NCI-H748 (cell line): ENCODE measurements around the gene CHRNA9.
A peak's percentile ranks its signal among the peaks of the same experiment; 100 is the strongest.
"Not testable (repeated sequence)": the region's sequence is repeated elsewhere in the genome, so short reads cannot be mapped to it uniquely, and the experiment has no call there.

Experiments used
- DNase-seq: peaks from one replicate; lab custom pipeline; 2025; ENCODE audit not compliant: unreplicated experiment; lab: John Stamatoyannopoulos, UW

The CHRNA9 gene, protein sequence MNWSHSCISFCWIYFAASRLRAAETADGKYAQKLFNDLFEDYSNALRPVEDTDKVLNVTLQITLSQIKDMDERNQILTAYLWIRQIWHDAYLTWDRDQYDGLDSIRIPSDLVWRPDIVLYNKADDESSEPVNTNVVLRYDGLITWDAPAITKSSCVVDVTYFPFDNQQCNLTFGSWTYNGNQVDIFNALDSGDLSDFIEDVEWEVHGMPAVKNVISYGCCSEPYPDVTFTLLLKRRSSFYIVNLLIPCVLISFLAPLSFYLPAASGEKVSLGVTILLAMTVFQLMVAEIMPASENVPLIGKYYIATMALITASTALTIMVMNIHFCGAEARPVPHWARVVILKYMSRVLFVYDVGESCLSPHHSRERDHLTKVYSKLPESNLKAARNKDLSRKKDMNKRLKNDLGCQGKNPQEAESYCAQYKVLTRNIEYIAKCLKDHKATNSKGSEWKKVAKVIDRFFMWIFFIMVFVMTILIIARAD

GRCh38 chr4:40334591-40335524 lies at the start of gene CHRNA9:
Gene CHRNA9 (plus strand): TSS chr4:40335333. CDS start chr4:40335468, 135 bp downstream.
- peak; percentile 12 for DNase-seq

GRCh38 chr4:40285692-40286091 lies 49.4 kb upstream of the CHRNA9 start:
- no peak for DNase-seq

DNA sequence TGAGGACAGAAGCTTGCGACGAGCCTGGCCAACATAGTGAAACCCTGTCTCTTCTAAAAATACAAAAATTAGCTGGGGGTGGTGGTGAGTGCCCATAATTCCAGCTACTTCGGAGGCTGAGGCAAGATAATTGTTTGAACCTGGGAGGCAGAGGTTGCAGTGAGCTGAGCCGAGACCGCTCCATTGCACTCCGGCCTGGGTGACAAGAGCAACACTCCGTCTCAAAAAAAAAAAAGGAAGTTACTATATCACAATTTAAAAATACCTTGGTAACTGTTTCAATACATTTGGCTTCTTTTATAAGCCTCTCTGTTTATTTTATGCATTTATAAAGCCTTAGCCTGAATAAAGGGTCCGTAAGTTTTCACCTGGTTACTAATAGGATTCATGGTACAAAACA lies 46.6 kb upstream of the CHRNA9 start:
- DNase-seq = no peak

- DNase-seq = no peak
Observed at GRCh38 chr4:40289366-40290188, 45.6 kb upstream of the CHRNA9 start.

- not testable (repeated sequence) for DNase-seq
Observed at GRCh38 chr4:40290611-40291186, 44.4 kb upstream of the CHRNA9 start.

DNA sequence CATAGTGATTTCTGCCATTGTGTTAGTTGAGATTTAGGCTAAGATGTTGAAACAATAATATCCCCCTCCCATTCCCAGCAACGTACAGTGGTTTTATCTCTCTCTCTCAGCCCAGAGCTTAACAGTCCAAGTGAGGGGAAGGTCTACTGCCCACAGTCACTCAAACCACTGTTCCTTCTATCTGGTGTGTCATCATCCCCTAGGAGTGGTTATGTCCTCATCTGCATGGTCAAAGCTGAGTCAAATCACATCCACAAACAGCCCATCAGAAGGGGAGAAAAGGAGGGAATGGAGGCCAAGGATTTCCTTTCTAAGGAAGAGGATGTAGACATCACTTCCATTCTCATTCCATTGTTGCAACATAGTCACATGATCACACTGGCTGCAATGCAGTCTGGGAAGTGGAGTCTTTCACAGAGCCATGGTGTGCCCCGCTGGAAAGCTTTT lies 42.8 kb upstream of the CHRNA9 start:
- no peak for DNase-seq

GRCh38 chr4:40294339-40294738 lies 40.8 kb upstream of the CHRNA9 start:
- no peak for DNase-seq

- DNase-seq = not testable (repeated sequence)
Observed at GRCh38 chr4:40295030-40295429, 40.1 kb upstream of the CHRNA9 start.

DNA sequence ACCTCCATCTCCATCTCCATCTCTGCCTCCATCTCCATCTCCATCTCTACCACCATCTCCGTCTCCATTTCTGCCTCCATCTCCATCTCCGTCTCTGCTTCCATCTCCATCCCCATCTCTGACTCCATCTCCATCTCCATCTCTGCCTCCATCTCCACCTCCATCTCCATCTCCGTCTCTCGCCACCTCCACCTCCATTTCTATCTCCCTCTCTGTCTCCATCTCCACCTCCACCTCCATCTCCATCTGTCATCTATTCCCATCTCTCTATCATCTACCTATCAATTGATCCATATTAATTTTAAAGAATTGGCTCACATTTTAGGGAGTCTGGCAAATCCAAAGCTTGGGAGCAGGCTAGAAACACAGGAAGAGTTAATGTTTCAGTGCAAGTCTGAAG lies 39.6 kb upstream of the CHRNA9 start:
- no peak for DNase-seq

- DNase-seq = no peak
Observed at GRCh38 chr4:40299126-40299525, 36.0 kb upstream of the CHRNA9 start.

DNA sequence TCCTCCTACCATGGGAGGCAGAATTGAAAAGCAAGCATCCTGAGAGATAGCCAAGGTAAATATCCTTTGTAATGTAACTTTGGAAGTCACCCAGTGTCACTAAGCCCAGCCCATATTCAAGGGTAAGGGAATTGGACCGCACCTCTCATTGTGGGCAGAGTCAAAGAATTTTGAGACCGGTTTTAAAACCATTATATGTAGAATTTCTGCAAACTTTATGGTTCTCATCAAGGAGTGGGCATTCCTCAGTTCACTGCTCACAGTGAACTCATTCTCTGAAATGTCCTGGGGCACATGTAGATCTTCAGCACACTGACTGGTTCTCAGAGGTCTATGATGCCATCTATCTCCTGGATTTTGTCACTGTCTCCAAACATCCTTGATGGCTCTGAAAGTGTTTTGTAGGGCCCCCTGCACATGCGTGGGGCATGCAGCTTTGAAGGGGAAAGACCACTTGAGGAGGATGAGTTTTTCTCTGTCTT lies 35.3 kb upstream of the CHRNA9 start:
- no peak for DNase-seq

DNA sequence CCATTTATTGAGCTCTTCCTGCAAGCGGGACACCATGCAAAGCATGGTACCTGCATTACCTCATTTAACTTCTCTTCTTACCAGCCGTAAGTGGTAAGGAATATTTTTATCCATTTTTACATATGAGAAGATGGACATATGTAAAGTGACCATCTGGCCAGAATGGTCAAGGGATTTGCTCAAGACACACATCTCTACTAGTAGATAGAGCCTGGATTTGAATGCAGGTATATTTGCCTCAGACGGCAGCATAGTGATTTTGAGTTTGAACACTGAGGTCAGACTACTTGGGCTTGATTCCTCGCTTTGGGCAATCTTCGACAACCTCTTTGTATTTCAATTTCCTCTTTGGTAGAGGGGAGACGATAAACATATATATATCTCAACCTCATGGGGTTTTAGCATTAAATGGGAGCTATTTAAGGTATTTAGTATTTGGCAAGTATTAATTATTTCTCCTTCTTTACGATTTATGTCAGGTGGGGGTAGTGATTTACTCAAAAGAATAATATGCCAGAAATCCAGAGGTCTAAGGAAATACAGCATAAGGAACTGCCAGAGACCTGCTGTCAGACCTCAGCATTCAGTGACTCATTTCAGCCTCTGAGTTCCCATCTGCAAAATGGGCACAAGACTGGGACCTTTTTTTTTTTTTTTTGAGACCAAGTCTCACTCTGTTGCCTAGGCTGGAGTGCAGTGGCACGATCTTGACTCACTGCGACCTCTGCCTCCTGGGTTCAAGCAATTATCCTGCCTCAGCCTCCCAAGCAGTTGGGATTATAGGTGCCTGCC lies 34.6 kb upstream of the CHRNA9 start:
- DNase-seq = no peak

GRCh38 chr4:40301603-40302002 lies 33.5 kb upstream of the CHRNA9 start:
- DNase-seq = no peak

- no peak for DNase-seq
Observed at GRCh38 chr4:40303751-40304150, 31.4 kb upstream of the CHRNA9 start.

GRCh38 chr4:40305328-40306170 lies 29.6 kb upstream of the CHRNA9 start:
- no peak for DNase-seq

DNA sequence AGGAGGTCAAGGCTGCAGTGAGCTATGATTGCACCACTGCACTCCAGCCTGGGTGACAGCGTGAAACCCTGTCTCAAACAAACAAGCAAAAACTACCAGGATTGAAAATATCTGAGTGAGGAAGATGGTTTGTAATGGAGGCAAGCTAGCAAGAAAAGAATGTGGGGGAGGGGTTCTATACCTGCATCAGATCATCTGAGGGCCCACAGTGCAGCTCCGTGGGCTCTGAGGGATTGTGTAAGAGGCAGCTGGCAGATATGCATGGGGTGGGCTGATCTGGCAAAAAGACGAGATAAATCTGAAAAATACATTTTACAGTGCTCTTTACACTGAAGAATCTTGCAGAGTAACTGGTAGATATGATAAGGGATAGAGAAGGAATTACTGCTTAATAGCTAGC lies 28.9 kb upstream of the CHRNA9 start:
- no peak for DNase-seq

DNA sequence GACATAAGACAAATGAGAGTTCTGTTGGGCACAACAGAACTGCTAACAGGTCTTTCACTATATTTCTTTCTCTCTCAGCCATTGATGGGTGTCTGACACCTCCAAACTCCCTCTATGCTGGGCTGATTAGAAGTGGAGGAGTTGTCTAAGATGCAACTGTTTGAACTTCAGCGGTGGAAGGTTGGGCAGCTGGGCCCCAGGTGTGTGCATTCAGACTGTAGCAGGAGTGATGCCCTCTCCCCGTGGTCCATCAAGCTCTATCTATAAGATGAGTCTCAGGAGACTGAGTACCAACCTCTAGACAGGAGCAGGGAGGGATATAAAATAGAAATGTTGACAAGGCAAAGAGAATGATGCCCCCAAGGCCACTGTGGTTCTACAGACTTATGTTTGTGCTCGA lies 28.2 kb upstream of the CHRNA9 start:
- DNase-seq = no peak

DNA sequence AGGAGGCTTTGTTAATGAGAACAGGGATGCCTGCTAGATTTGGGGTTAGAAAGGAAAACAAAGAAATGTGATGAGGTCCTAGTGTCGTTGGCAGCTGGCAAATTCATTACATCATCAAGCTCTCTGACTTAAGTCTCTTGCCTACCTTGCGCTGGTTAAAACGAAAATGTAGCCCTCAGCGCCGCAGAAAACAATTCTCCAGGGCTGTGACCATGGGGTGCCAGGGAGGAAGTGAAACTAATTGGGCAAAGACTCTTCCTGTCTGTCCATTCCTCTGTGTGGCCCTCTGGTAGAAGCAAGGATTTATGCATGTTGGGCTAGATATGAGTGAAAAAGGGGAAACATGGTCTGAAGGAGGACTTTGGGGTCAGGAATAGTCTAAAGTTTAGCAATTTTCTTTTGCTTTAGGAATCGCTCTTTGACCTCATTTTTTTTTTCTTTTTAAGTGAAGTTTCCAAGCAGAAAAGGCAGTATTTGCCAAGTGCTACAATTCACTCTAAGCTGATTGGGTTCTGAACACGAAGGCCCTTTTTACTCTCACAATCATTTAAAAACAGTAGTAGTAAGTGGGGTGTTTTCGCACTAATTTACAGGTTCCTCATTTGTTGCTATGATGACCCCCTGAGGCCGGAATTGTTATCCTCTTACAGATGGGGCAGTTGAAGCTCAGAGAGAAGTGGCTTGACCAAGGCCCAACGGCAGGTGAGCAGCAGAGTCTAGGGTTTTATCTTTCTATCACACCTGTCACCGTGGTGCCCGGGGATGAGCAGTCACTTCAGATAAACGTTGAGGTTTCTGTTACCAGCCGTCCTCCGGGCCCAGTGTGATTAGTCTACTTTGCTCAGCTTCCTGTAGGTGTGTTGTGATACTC lies 27.3 kb upstream of the CHRNA9 start:
- DNase-seq = no peak
